Measurements from ENCODE around the gene PSMD1. TPM values are rescaled to one million over a fixed set of nuclear protein-coding genes. Genes with fewer than 3 reads are reported as not detected.
A peak's percentile ranks its signal among the peaks of the same experiment; 100 is the strongest.

Gene PSMD1
- total and polyA plus RNA-seq, 2 experiments from 2014 or later, result 102 to 106 TPM

DNA sequence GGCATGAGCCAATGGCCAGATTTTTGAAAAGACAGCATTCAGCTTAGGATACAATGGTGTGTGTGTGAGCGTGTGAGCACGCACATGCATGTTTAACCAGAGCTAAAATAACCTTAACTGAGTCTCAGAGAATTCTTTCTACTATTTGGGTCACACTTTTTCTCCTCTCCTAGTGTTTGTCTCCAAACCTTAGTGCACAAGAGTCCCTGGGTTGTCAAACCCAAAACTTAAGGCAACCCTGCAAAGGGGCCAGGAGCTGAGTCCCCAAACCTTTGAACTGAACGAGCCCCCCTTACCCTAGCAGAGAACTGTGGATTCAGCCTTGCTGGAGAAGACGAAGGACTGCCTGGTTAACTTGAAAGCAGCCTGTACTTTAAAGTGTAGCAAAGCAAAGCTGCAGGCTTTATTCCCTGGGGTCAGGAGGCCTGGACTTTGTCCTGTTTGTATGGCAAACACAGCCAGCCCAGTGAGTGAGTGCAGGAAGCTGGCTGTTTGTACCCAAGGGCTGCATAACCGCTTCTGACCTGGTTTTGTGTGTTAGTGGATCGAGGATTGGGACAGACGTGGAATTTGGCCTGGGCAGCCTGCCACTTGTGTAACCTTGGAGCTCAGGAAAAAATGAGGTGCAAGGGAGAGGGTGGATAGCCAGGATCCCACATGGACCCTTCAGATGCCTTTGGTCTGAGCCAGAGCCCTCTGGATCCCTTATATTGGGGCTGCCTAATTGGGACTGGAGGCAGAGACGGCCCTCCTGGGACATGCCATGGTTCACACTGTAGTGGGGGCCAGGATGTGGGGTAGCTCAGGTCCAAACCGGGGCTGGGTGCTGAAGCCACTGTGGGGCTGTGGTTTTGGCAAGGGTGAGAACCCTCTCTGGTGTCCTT is 6.4 kb upstream of the PSMD1 start:
- no peaks in the 10 kb centered on the region for H3K9me3 ChIP-seq (ENCODE audit: low read depth)
- H3K9me2 ChIP-seq (ENCODE audit: insufficient read depth), result no peaks in the 10 kb centered on the region
- in situ Hi-C loops (cut with MboI), result no loop called here
- H3K9ac ChIP-seq, result no peak overlapping the region
- no peak overlapping the region for H2AFZ ChIP-seq
- H3K4me3 ChIP-seq, result no peak overlapping the region
- no peak overlapping the region for H3K27ac ChIP-seq
- no peaks in the 10 kb centered on the region for H3K4me1 ChIP-seq (ENCODE audit: insufficient read depth)
- TF ChIP-seq EZH2phosphoT487 (IDR thresholded peaks at IDR 0.05; ENCODE audit: insufficient read depth, low read depth), result no peak
- TF ChIP-seq EZH2 (IDR thresholded peaks at IDR 0.05; ENCODE audit: insufficient read depth, poor library complexity, severe bottlenecking), result no peak
- H3K4me2 ChIP-seq (ENCODE audit: unreplicated experiment), result no peak overlapping the region
- H4K20me1 ChIP-seq (ENCODE audit: insufficient read depth), result no peaks in the 10 kb centered on the region
- H3K36me3 ChIP-seq (ENCODE audit: low read depth), result no peaks in the 10 kb centered on the region
- no peaks in the 10 kb centered on the region; the same call in 1 of the 2 replicates for H3K27me3 ChIP-seq (replicated peaks; ENCODE audit: insufficient read depth)
- DNase-seq, result no peak
- WGBS, 2 experiments (ENCODE audit: low coverage in 1 of 2, low lambda C conversion rate in 2 of 2, missing lambda C conversion rate in 2 of 2), result 33 to 39% methylated on average over 9 of the region's 9 CpGs
- H3F3A ChIP-seq (ENCODE audit: insufficient read depth), result no peaks in the 10 kb centered on the region
- H3K79me2 ChIP-seq (ENCODE audit: insufficient read depth), result no peaks in the 10 kb centered on the region

DNA sequence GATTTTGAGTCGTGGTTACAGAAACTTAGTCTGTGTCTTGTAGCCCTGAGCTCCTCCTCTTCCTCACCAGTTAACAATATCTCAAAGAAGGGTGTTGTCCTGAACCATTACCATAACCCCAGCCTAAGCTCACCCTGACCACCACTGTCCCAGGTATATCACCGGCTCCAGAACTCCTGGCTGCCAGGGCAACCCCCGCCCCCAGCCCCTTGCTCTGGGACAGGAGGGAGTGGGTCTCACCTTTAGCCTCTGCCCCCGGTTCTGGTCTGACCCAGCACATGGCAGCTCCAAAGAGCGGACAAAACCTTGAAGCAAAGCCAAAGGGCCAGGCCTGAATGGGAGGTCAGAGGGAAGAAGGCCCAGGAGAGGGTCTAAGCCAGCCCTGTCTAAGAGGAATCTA is 5.6 kb upstream of the PSMD1 start:
- in situ Hi-C loops (cut with MboI), result no loop called here
- Histone ChIP-seq H3K27me3 (replicated peaks; ENCODE audit: insufficient read depth) (no peaks in the 10 kb centered on the region; the same call in 1 of the 2 replicates), H3K9ac (no peak overlapping the region), H3K36me3 (ENCODE audit: low read depth) (no peaks in the 10 kb centered on the region), H3K4me2 (ENCODE audit: unreplicated experiment) (no peak overlapping the region), H3K9me2 (ENCODE audit: insufficient read depth) (no peaks in the 10 kb centered on the region), H2AFZ (no peak overlapping the region), H3F3A (ENCODE audit: insufficient read depth) (no peaks in the 10 kb centered on the region), H3K9me3 (ENCODE audit: low read depth) (no peaks in the 10 kb centered on the region), H3K4me3 (no peak overlapping the region), H3K79me2 (ENCODE audit: insufficient read depth) (no peaks in the 10 kb centered on the region), H4K20me1 (ENCODE audit: insufficient read depth) (no peaks in the 10 kb centered on the region), H3K4me1 (ENCODE audit: insufficient read depth) (no peaks in the 10 kb centered on the region), H3K27ac (no peak overlapping the region)
- TF ChIP-seq EZH2phosphoT487 (IDR thresholded peaks at IDR 0.05; ENCODE audit: insufficient read depth, low read depth) (no peak), EZH2 (IDR thresholded peaks at IDR 0.05; ENCODE audit: insufficient read depth, poor library complexity, severe bottlenecking) (no peak)
- WGBS, 2 experiments (ENCODE audit: low coverage in 1 of 2, low lambda C conversion rate in 2 of 2, missing lambda C conversion rate in 2 of 2), result 70 to 73% methylated on average over 5 of the region's 5 CpGs
- DNase-seq, result no peak

DNA sequence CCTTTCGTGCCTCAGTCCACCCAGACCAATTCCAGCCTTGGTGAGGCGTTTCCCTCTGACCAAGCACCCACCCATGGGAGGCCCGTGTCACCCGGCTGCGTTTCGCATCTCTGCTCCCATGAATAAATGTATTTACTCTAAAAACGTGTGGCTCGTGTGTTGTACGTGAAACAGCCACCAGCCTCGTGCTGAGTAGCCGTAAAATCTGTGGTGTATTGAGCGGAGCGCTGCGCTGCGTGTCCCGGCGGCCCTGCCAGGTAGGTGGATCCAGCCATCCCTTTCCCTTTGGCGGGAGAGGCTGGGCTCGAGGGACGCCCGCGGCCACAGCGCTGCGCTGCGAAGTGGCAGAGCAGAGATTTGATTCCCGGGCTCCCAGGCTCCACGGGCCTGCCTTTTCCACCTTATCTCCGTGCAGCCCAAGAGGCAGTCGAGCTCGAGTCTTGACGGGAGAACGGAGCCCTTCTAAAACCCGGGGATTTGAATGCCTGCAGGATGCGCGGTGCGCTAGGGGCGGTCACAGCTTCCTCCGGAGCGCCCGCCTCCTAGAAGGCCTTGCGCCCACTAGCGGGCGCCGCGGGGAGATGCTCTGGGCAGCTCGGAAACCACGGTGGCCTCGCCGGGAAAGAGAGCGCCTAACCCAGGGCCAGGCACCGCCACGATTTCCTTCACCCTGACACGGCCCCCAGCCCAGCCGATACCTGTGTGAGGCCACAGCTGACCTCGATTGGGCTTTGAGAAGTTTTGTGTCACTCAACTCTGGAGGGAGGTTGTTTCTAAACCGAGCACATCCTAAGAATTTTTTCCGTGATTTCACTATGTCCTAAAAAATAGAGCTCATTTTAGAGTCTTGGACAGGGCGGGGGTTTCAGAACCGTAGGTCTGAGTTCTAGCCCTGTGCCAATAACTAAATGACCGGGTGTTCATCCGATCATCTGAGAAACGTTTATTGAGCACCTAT is 3.9 kb upstream of the PSMD1 start:
- H3K36me3 ChIP-seq (ENCODE audit: low read depth), result no peaks in the 10 kb centered on the region
- H3K4me1 ChIP-seq (ENCODE audit: insufficient read depth), result peaks cover under 1% of the 10 kb centered on the region
- in situ Hi-C loops (cut with MboI), result no loop called here
- WGBS, 2 experiments (ENCODE audit: low coverage in 1 of 2, low lambda C conversion rate in 2 of 2, missing lambda C conversion rate in 2 of 2), result 7 to 8% methylated on average over 61 to 62 of the region's 62 CpGs
- H4K20me1 ChIP-seq (ENCODE audit: insufficient read depth), result no peaks in the 10 kb centered on the region
- H3K4me3 ChIP-seq, result peak overlapping the region; percentile 88
- no peaks in the 10 kb centered on the region for H3F3A ChIP-seq (ENCODE audit: insufficient read depth)
- TF ChIP-seq EZH2phosphoT487 (IDR thresholded peaks at IDR 0.05; ENCODE audit: insufficient read depth, low read depth) (no peak), EZH2 (IDR thresholded peaks at IDR 0.05; ENCODE audit: insufficient read depth, poor library complexity, severe bottlenecking) (no peak)
- H3K9me3 ChIP-seq (ENCODE audit: low read depth), result no peaks in the 10 kb centered on the region
- no peaks in the 10 kb centered on the region for H3K9me2 ChIP-seq (ENCODE audit: insufficient read depth)
- peak overlapping the region; percentile 95 for H2AFZ ChIP-seq
- H3K79me2 ChIP-seq (ENCODE audit: insufficient read depth), result peaks cover 11% of the 10 kb centered on the region
- peak overlapping the region; percentile 91 for H3K4me2 ChIP-seq (ENCODE audit: unreplicated experiment)
- H3K27ac ChIP-seq, result no peak overlapping the region
- H3K27me3 ChIP-seq (replicated peaks; ENCODE audit: insufficient read depth), result no peaks in the 10 kb centered on the region; the same call in 1 of the 2 replicates
- peak overlapping the region; percentile 56 for H3K9ac ChIP-seq
- DNase-seq, result peak; percentile 94

DNA sequence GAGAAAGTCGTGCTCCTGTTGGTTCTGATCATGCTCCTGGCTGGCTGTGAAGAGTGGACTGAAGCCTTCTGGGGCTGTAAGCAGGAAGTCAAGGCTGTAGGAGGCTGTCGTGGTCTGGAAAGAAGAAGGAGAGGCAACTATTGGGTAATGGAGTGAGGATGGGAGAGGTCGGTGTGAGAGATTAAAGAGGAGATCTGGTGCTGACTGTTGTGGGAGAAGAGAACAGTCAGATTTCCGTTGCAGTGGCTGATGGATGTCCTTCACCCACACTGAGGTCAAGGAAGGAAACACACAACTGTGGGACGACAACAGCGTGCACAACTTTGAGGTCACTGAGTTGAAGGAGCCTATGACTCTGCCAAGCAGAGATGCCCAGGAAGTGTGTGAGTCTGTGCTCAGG is 2.8 kb upstream of the PSMD1 start:
- Histone ChIP-seq H3K9me2 (ENCODE audit: insufficient read depth) (no peaks in the 10 kb centered on the region), H4K20me1 (ENCODE audit: insufficient read depth) (0 out of 2 replicates have a peak, but pooled peaks cover 8% of the 10 kb centered on the region), H3K4me3 (no peak overlapping the region), H3K79me2 (ENCODE audit: insufficient read depth) (peaks cover 21% of the 10 kb centered on the region), H2AFZ (peak overlapping the region; percentile 95; the same call in 1 of the 2 replicates), H3K36me3 (ENCODE audit: low read depth) (no peaks in the 10 kb centered on the region), H3K27ac (no peak overlapping the region), H3K27me3 (replicated peaks; ENCODE audit: insufficient read depth) (no peaks in the 10 kb centered on the region; the same call in 1 of the 2 replicates), H3K4me2 (ENCODE audit: unreplicated experiment) (no peak overlapping the region), H3F3A (ENCODE audit: insufficient read depth) (no peaks in the 10 kb centered on the region), H3K9me3 (ENCODE audit: low read depth) (no peaks in the 10 kb centered on the region), H3K9ac (no peak overlapping the region), H3K4me1 (ENCODE audit: insufficient read depth) (peaks cover 11% of the 10 kb centered on the region)
- in situ Hi-C loops (cut with MboI), result no loop called here
- DNase-seq, result no peak
- WGBS, 2 experiments (ENCODE audit: low coverage in 1 of 2, low lambda C conversion rate in 2 of 2, missing lambda C conversion rate in 2 of 2), result 56 to 57% methylated on average over 6 of the region's 6 CpGs
- TF ChIP-seq EZH2 (IDR thresholded peaks at IDR 0.05; ENCODE audit: insufficient read depth, poor library complexity, severe bottlenecking) (no peak), EZH2phosphoT487 (IDR thresholded peaks at IDR 0.05; ENCODE audit: insufficient read depth, low read depth) (no peak)

Data from GM23248 (cell line).